ENCODE results near the gene TXNDC11.

DNA sequence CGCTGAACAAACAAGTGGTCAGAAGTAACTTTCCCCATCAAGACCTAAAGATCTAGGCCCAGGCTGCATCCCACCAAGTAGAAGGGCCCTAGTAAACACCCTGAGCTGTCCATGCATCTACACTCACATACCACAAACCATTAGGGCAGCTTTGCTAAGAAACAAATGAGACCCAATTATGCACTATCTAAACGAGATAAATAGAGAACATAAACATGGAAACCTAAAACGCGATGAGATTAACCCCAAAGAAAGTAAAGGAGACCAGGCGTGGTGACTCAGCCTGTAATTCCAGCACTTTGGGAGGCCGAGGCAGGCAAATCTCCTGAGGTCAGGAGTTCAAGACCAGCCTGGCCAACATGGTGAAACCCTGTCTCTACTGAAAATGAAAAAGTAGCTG is 5.8 kb downstream of the TXNDC11 start:
- TF ChIP-seq ZNF274 (IDR thresholded peaks at IDR 0.05; ENCODE audit: low read depth, low read length) (no peak), SUZ12 (IDR thresholded peaks at IDR 0.05; ENCODE audit: extremely low read depth, insufficient read depth, insufficient read length) (no peak), YY1 (IDR thresholded peaks at IDR 0.05; ENCODE audit: insufficient read depth, insufficient read length) (no peak)
